Measurements from ENCODE around the gene ZNF157.

- TF ChIP-seq, protein P1, sequence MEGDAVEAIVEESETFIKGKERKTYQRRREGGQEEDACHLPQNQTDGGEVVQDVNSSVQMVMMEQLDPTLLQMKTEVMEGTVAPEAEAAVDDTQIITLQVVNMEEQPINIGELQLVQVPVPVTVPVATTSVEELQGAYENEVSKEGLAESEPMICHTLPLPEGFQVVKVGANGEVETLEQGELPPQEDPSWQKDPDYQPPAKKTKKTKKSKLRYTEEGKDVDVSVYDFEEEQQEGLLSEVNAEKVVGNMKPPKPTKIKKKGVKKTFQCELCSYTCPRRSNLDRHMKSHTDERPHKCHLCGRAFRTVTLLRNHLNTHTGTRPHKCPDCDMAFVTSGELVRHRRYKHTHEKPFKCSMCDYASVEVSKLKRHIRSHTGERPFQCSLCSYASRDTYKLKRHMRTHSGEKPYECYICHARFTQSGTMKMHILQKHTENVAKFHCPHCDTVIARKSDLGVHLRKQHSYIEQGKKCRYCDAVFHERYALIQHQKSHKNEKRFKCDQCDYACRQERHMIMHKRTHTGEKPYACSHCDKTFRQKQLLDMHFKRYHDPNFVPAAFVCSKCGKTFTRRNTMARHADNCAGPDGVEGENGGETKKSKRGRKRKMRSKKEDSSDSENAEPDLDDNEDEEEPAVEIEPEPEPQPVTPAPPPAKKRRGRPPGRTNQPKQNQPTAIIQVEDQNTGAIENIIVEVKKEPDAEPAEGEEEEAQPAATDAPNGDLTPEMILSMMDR (conservative IDR thresholded peaks at IDR 0.05 in 1 of 2, IDR thresholded peaks at IDR 0.05 in 1 of 2; ENCODE audit: extremely low read depth in 1 of 2, insufficient read depth in 1 of 2, low read depth in 1 of 2, low read length in 2 of 2): no peak
- TF ChIP-seq EZH2 (IDR thresholded peaks at IDR 0.05; ENCODE audit: borderline replicate concordance, low read length): no peak
Measured at GRCh38 chrX:47456080-47456479, 85.7 kb downstream of the ZNF157 start.

All from mammary epithelial cell (primary cell).